HG03097 (cell line): ENCODE measurements around the gene MED13.

ENCODE experiments used
- ATAC-seq: cut with Tn5 transposase; IDR thresholded peaks from one replicate; pipeline ENCODE4 v1.9.1; 2021; ENCODE audit not compliant: unreplicated experiment, low FRiP score

Gene MED13, protein sequence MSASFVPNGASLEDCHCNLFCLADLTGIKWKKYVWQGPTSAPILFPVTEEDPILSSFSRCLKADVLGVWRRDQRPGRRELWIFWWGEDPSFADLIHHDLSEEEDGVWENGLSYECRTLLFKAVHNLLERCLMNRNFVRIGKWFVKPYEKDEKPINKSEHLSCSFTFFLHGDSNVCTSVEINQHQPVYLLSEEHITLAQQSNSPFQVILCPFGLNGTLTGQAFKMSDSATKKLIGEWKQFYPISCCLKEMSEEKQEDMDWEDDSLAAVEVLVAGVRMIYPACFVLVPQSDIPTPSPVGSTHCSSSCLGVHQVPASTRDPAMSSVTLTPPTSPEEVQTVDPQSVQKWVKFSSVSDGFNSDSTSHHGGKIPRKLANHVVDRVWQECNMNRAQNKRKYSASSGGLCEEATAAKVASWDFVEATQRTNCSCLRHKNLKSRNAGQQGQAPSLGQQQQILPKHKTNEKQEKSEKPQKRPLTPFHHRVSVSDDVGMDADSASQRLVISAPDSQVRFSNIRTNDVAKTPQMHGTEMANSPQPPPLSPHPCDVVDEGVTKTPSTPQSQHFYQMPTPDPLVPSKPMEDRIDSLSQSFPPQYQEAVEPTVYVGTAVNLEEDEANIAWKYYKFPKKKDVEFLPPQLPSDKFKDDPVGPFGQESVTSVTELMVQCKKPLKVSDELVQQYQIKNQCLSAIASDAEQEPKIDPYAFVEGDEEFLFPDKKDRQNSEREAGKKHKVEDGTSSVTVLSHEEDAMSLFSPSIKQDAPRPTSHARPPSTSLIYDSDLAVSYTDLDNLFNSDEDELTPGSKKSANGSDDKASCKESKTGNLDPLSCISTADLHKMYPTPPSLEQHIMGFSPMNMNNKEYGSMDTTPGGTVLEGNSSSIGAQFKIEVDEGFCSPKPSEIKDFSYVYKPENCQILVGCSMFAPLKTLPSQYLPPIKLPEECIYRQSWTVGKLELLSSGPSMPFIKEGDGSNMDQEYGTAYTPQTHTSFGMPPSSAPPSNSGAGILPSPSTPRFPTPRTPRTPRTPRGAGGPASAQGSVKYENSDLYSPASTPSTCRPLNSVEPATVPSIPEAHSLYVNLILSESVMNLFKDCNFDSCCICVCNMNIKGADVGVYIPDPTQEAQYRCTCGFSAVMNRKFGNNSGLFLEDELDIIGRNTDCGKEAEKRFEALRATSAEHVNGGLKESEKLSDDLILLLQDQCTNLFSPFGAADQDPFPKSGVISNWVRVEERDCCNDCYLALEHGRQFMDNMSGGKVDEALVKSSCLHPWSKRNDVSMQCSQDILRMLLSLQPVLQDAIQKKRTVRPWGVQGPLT (N-terminal part only)

DNA sequence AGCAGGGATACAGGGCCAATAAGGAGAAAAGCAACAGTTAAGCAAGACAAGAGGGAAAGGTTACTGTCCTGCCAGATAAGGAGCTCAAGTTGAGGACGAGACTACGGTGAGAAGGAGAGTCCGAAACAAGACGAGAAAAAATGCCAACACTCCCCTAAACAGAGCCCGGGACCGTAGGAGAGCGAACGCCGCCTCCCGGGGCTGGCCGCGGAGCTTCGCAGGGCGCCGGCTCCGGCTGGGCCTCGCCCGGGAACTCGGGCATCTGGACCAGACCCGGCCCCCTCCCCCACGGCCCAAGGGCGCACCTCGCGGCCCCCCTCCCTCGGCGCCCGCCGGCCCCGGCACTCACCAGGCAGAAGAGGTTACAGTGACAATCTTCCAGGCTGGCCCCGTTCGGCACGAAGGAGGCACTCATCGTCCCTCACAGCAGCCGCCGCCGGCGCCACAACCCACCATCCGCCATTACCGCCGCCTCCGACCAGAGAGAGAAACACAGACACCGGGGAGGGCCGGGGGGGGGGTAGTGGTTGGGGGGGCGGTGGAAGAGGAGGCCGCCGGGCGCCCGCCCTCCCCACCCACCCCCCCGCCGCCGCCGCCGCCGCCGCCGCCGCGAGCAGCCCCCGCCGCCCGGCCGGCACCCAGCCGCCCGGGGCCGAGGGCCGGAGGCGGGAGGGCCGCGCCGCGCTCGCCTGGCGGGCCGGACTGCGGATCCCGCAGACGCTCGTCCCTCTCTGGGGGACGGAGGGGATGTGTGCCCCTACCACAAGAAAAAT is at the start of gene MED13:
TSS of gene MED13 (minus strand) at position 488 of the 773 bp plus-strand sequence. CDS start at position 415, 73 bp downstream.
- no peak for ATAC-seq

DNA sequence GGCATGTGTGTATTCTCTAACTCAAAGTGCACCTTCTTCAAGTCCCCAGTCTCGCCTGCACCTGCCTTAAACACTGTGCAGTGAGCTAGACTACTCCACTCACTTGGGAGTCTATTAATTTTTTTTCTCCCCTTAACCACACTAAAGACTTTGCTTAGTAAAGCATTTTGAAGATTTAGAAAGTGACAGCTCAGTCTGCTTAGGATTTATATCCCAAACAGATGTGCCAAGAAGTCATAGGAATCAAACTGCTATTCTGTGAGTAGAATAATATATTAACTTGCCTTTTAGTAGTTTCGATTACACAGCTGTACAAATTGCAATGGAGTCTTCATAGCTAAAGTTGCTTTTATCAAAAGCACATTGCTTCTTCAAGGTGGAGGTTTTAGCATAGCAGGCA is 47.2 kb upstream of the MED13 start:
- ATAC-seq: no peak

DNA sequence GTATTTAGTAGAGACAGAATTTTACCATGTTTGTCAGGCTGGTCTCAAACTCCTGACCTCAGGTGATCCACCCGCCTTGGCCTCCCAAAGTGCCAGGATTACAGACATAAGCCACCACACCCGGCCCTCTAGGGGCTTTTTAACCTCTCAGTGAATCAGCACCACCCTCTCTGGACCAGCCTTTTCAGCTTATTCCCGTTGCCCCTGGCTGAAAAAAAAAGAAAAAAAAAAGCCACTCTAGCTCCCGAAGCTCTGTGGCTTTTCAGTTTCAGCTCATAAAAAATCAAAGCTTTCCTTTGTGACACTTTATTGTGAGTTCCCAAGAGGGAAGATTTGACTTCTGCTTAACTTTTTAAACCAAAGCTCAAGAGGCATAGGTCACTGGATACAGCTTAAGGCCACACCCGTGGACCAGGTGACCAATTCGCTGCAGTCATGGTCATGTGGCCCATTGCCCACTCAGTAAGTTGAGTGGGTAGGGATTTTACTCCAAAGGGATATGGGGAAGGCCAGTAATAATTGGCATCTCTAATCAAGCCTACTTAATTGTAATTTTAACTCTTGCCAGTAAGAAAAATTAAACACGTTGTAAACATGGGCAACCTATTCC is 46.6 kb upstream of the MED13 start:
- no peak for ATAC-seq

DNA sequence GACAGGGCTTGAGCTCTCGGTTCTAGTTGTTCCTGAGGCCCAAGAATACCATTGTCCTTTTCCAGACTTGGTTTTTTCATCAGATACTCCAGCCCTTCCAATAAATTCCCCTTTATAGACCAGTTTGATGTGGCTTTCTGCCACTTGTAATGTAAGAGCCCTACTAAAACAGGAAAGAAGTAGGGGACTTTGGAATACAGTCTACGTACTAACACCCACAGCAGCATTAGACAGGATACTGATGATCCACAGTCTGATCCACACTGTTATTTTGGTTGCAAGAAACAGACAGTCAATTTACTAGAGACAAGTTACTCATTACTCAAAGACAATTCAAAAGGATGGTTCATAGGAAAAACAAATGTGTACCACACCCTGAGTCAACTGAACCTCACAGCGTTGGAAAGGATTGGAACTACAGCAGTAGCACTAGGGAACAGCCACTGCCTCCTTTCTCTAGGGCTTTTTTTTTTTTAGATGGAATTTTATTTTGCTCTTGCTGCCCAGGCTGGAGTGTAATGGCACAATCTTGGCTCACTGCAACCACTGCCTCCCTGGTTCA is 45.9 kb upstream of the MED13 start:
- ATAC-seq: no peak

DNA sequence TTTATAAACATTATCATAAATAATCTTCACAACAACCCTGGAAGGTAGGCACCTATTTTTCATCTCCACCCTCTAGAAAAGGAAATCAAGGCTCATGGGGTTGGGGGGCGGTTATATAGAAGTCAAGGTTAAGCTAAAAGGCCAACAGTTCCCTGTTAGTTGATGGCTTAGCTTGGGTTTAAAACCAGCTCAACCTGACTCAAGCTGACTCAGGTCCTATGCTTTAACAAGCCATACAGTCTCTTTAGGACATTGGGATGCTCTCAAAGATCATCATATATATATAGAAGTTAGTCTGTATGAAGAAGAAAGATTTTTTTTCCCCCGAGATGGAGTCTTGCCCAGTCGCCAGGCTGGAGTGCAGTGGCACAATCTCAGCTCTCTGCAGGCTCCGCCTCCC is 44.8 kb upstream of the MED13 start:
- ATAC-seq: no peak

DNA sequence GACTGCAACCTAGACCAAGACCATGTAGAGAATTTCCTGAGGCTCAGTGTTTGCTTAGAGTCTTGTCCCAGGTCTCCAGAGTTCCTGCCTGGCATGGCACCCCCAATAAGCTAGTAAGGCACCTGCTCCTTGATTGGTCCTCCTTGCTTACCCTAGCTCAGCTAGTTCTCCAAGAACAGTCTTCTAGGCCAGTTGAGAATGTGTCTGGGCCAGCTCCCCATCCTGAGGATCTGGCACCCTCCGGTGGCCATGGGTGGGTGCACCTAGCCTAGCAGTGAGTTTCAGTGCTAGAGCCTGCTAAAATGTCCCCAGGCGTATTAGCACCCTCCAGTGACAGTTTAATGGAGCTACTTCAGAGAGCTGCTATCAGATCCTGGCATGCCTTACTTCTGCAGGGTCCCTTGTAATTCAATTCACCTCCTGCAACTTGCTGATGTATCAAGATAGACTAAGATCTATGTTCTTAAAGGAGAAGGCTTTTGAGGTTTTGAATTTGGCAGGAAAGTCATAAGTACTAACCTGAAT is 44.4 kb upstream of the MED13 start:
- peak; percentile 98 for ATAC-seq

DNA sequence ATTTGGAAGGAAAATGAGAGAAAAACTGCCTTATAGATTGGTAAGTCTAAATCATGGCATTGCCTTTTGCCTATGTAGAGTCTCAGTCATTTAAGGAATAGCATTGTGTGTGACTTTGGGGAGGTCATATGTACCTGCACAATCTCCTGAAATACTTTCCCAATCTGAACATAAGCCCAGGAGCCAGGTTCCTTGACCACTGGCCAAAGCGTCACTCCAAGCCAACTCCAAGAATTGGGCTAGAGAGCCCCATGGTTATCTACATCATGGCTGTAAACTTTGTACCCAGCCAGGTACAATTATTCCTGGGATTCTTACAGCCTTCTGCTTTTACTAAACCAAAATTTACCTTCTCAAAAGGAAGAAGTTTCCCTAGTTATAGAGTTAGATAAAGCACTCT is 40.8 kb upstream of the MED13 start:
- no peak for ATAC-seq

DNA sequence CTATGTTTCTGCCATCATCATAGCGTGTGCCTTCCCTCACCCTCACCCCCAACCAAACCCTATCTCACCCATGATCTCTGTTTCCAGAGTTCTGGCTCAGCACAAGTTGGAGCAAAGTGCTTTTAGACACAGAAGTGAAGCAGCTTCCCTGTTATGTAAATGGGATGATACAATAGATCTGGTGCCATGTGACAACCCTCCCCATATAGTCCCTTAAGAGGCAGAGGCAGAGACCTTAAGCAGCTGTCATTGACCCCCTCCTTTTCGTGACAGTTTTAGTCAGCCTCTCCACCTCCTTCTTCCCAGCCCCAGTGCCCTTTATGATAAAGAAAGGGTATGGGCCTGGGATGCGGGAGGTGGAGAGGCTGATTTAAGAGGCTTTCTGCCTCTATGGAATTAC is 40.3 kb upstream of the MED13 start:
- no peak for ATAC-seq

DNA sequence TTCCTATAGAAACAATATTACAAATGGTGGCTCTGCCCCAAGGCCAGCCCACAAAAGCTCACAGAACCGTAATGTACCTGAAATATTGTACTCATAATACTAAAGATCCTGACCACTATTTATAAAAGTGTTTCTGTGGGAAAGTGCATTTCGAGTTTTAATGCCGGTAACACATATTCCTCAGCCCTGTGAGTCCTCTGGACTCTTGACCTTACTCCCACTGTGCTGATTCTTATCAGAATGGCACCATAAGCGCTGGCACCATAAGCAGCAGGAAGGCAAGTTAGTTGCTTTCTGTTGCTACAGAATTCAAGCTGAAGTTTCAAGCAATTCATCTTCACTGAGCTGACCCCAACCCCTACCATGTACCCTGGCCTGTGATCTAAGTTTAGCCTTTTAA is 36.4 kb upstream of the MED13 start:
- no peak for ATAC-seq

DNA sequence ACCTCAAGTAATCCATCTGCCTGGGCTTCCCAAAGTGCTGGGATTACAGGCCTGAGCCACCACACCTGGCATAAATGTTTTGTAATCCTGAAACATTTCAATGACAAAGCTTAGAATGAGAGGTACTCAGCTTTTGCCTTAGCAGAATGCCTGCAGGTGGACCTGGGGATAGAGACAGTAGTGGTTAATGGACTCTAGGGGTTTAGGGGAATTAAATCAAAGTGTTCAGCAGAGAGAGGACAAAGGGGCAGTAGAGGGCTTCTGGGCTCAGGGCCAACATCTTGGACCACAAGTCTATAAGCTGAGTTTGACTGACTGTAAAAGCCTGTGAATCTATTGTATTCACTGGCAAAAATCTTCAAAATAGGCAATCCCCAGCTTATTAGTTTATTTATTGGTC is 36.0 kb upstream of the MED13 start:
- no peak for ATAC-seq

DNA sequence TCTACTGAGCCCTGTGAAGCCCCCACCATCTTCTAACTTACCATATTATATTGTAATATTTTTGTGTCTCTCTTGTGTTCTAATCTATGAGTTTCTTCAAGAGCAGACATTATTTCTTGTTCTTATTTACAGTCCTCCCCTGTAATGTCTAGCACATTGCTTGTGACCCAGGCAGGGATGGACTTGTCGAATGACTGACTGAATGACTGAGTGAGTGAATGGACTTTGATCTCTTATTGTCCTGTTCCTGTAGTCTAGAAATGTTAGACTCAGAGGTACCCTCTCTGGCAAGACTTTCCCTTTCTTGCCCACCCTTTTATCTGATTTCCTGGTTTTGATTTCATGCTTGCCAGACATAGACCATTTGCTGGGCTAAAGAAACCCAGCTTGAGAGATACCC is 35.0 kb upstream of the MED13 start:
- no peak for ATAC-seq

DNA sequence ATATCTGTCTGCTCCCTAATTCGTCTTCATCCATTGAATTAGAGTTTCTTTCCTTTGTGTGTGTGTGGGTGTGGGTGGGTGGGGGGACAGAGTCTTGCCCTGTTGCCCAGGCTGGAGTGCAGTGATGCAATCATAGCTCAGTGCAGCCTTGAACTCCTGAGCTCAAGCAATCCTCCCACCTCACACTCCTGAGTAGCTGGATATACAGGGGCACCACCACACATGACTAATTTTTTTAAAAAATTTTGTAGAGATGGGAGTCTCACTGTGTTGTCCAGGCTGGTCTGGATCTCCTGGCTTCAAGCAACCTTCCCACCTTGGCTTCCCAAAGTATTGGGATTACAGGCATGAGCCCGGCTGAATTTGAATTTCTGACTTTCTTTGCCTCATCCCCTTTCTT is 34.5 kb upstream of the MED13 start:
- ATAC-seq: no peak

DNA sequence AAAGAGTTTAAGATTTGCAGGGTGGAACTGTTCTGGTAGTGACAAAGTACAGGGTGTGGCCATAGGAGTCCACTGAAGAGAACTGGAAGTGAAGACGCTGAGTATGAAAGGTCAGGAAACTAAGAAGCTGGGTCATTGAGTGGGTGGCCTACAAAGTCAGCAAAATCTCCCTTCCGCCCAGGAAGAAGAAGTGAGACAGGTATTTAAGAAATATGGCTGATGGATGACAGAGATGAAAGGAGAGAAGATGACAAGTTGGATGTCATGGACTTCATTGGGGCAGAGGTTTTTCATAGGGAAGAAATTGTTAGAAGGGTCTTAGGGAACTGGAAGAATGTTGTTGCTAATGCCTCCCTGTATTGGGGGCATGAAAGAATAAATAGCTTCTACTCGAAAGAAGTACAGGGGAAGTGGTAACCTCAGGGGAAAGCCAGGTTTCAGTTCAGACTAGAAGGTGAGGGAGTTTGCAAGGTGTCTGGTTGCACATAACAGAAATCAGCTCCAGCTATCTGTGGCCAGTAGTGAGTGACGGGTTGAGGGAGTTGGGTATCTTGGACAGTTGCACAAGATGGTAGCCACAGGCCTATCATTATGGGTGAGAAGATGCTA is 33.6 kb upstream of the MED13 start:
- peak; percentile 72 for ATAC-seq

DNA sequence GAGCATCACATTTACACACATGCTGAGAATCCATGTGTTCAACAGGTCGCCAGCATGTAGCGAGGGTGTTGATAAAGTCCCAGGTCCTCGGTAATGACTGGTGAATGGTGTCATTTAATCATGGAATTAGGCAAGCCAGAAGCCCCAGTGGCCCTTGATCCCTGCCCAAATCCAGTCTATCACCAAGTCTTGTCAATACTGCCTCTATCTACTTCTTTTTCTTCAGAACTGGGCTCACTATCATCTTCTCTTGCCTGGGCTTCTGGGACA is 31.3 kb upstream of the MED13 start:
- no peak for ATAC-seq

DNA sequence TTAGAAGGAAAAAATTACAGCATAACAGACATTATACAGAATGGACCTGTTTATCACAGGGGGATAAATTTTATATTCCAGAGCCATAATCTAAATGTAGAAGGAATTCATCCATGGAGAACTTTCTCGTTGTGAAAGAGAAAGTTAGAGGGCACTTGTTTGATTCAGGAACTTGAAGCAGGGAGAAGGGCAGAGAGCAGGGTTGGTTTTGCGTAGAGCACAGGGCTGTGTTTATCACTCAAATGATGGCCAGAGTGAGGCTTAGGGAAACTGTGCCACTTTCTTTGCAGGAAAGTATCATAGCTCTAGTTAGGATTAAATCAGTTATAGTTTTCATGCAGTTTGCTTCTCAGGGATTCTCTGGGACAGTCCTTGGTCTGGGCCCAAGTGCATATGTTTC is 29.1 kb upstream of the MED13 start:
- no peak for ATAC-seq

DNA sequence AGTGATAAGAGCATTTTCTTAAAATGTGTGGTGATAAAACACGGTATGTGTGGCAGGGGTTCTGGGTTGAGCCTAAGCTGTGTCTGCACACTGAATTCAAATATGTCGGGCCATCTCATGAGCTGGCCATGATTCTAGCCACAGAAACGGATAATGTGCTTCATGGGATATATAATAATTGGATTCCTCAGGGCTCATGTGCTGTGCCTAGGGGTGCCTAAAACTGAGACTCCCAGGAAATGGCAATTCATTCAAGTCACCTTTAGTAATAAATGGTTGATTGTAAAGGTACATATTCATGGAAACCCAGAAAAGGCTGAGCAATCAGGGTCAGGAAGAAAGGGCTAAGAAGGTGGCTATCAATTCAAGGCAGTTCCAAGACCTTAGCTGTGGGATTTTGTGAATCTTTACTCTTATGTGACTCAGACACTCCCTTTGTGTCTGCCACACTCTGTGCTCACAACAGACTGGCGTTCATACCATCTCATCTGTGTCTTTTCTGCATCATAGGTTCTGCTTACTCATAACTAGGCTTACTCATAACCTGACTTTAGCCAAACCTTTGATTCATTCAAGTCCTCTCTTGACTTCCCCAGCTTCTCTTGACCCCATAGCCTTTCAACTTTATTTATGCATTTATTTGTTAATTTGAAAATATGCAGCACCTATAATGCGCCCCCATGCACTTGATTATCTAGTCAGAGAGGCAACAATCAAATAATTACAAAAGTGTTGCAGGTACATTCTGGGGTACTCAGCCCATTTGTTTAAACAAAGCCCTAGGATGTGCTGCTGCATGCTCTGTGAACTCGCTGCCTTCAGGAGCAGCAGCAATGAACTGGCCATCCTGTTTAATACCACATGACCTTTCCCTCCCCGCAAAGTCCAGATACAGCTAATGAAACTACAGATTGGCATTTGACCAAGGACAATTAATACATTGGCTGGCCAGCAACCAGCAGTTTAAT is 28.4 kb upstream of the MED13 start:
- ATAC-seq: peak; percentile 90

DNA sequence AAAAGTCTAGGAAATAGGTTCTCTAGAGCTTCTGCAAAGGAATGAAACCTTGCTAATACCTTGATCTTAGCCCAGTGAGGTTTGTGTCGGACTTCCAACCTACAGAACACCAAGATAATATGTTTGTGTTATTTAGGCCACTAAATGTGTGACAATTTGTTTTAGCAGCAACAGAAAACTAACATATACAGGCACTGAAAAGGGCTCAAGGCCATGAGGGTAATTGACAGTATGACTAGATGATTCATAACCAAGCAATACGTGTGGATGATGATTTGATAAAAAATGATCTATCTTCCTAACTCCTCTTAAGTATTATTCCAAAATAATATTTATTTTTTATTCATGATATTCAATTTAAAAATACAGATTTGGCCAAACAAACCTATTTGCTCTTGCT is 27.7 kb upstream of the MED13 start:
- no peak for ATAC-seq

DNA sequence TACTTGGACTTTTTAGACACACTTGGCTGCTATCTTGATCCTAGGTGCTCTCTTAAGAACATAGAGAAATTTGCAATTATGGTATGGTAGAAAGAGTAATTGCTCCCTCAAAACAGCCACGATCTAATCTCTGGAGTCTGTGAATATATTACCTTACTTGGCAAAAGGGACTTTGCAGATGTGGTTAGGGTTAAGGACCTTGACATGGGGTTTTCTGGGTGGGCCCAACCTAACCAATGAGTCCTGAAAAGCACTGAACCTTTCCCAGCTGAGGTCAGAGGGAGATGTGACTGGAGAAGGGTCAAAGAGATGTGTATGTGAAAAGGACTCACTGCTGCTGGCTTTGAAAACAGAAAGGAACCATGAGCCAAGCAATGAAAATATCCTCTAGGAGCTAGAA is 26.7 kb upstream of the MED13 start:
- ATAC-seq: no peak
